ENCODE results near the gene EGLN3. TPM values are rescaled to one million over a fixed set of nuclear protein-coding genes. Genes with fewer than 3 reads are reported as not detected.
"Not testable (repeated sequence)": the region's sequence is repeated elsewhere in the genome, so short reads cannot be mapped to it uniquely, and the experiment has no call there.

EGLN3 gene
- total RNA-seq, result 51.5 TPM

GRCh38 chr14:33950320-33951182, at the start of gene EGLN3:
Gene EGLN3, minus strand, starts transcription at chr14:33951074. Its CDS starts 322 bp downstream, at chr14:33950752.
- DNase-seq (ENCODE audit: low spot score), result peak; percentile 92

GRCh38 chr14:34000396-34000795, 49.5 kb upstream of the EGLN3 start:
- DNase-seq (ENCODE audit: low spot score), result no peak

- DNase-seq (ENCODE audit: low spot score), result no peak
Measured at GRCh38 chr14:33999771-34000291, 49.0 kb upstream of the EGLN3 start.

GRCh38 chr14:33997611-33998010, 46.7 kb upstream of the EGLN3 start:
- no peak for DNase-seq (ENCODE audit: low spot score)

- no peak for DNase-seq (ENCODE audit: low spot score)
Measured at GRCh38 chr14:33996462-33996861, 45.6 kb upstream of the EGLN3 start.

GRCh38 chr14:33993246-33993645, 42.4 kb upstream of the EGLN3 start:
- no peak for DNase-seq (ENCODE audit: low spot score)

- DNase-seq (ENCODE audit: low spot score), result no peak
Measured at GRCh38 chr14:33992274-33993007, 41.6 kb upstream of the EGLN3 start.

- DNase-seq (ENCODE audit: low spot score), result no peak
Measured at GRCh38 chr14:33990790-33991189, 39.9 kb upstream of the EGLN3 start.

GRCh38 chr14:33987565-33988080, 36.7 kb upstream of the EGLN3 start:
- no peak for DNase-seq (ENCODE audit: low spot score)

GRCh38 chr14:33986804-33987203, 35.9 kb upstream of the EGLN3 start:
- DNase-seq (ENCODE audit: low spot score), result no peak

GRCh38 chr14:33985242-33985641, 34.4 kb upstream of the EGLN3 start:
- no peak for DNase-seq (ENCODE audit: low spot score)

GRCh38 chr14:33979613-33980276, 28.9 kb upstream of the EGLN3 start:
- DNase-seq (ENCODE audit: low spot score), result no peak

- no peak for DNase-seq (ENCODE audit: low spot score)
Measured at GRCh38 chr14:33978892-33979612, 28.2 kb upstream of the EGLN3 start.

- DNase-seq (ENCODE audit: low spot score), result no peak
Measured at GRCh38 chr14:33972583-33973081, 21.8 kb upstream of the EGLN3 start.

- not testable (repeated sequence) for DNase-seq (ENCODE audit: low spot score)
Measured at GRCh38 chr14:33969846-33970245, 19.0 kb upstream of the EGLN3 start.

GRCh38 chr14:33968722-33969121, 17.8 kb upstream of the EGLN3 start:
- no peak for DNase-seq (ENCODE audit: low spot score)

- DNase-seq (ENCODE audit: low spot score), result no peak
Measured at GRCh38 chr14:33967138-33967537, 16.3 kb upstream of the EGLN3 start.

GRCh38 chr14:33966276-33966675, 15.4 kb upstream of the EGLN3 start:
- no peak for DNase-seq (ENCODE audit: low spot score)

GRCh38 chr14:33964599-33965317, 13.9 kb upstream of the EGLN3 start:
- DNase-seq (ENCODE audit: low spot score), result no peak

GRCh38 chr14:33963892-33964291, 13.0 kb upstream of the EGLN3 start:
- no peak for DNase-seq (ENCODE audit: low spot score)

Data from mucosa of gallbladder (tissue), 1 donor.